Mesenchymal stem cell (in vitro differentiated cells and primary cell): ENCODE results near the gene LYG2.
"Not testable (repeated sequence)": the region's sequence is repeated elsewhere in the genome, so short reads cannot be mapped to it uniquely, and the experiment has no call there.

Source experiments
- DNase-seq: peaks from one replicate; pipeline ENCODE4 v3.0.0-alpha.2; 2013
- H2AFZ ChIP-seq: one replicate; pipeline ENCODE4 v1.6.1; 2013; ENCODE audit warnings: low read depth, mild to moderate bottlenecking, control low read depth, inconsistent platforms, low read length, moderate library complexity
- H2AK5ac ChIP-seq: 2 replicates; pipeline ENCODE4 v1.6.1; 2013; ENCODE audit warnings: low read length, moderate library complexity, mild to moderate bottlenecking, inconsistent platforms; ENCODE audit not compliant: severe bottlenecking
- H2BK120ac ChIP-seq: one replicate; pipeline ENCODE4 v1.6.1; 2013; ENCODE audit warnings: low read depth, mild to moderate bottlenecking, inconsistent platforms, low read length, moderate library complexity
- H2BK12ac ChIP-seq, 2 experiments: one replicate each; pipeline ENCODE4 v1.6.1; 2013; ENCODE audit warnings: inconsistent platforms in 2 of 2, low read length in 2 of 2, mild to moderate bottlenecking in 2 of 2, moderate library complexity in 2 of 2, control low read depth in 1 of 2
- H2BK15ac ChIP-seq: one replicate; pipeline ENCODE4 v1.6.1; 2013; ENCODE audit warnings: mild to moderate bottlenecking, low read depth, inconsistent platforms; ENCODE audit not compliant: poor library complexity, severe bottlenecking
- H2BK5ac ChIP-seq: 2 replicates; pipeline ENCODE4 v1.6.1; 2013; ENCODE audit warnings: low read depth, mild to moderate bottlenecking, low read length, control low read depth, inconsistent platforms; ENCODE audit not compliant: poor library complexity, severe bottlenecking
- H3K14ac ChIP-seq, 2 experiments: one replicate each; pipeline ENCODE4 v1.6.1; 2013; ENCODE audit warnings: inconsistent platforms in 2 of 2, low read length in 2 of 2, control low read depth in 1 of 2, mild to moderate bottlenecking in 1 of 2, moderate library complexity in 1 of 2
- H3K18ac ChIP-seq, 2 experiments: one replicate each; pipeline ENCODE4 v1.6.1; 2013; ENCODE audit warnings: inconsistent platforms in 2 of 2, low read length in 2 of 2, control low read depth in 1 of 2, low read depth in 1 of 2, mild to moderate bottlenecking in 1 of 2
- H3K23ac ChIP-seq, 2 experiments: one replicate each; pipeline ENCODE4 v1.6.1; 2013; ENCODE audit warnings: inconsistent platforms in 2 of 2, low read length in 2 of 2, mild to moderate bottlenecking in 2 of 2, moderate library complexity in 2 of 2, control low read depth in 1 of 2
- H3K27ac ChIP-seq: 2 replicates; pipeline ENCODE4 v1.5.1; 2013; ENCODE audit warnings: mild to moderate bottlenecking, moderate library complexity, low read length, control low read depth, inconsistent platforms; ENCODE audit not compliant: poor library complexity, severe bottlenecking
- H3K27me3 ChIP-seq, 2 experiments: 2 replicates each; pipeline versions ENCODE4 v1.6.1 to v1.7.0; 2013; ENCODE audit warnings: low read length in 2 of 2, mild to moderate bottlenecking in 2 of 2, moderate library complexity in 2 of 2, control low read depth in 1 of 2, inconsistent platforms in 1 of 2; ENCODE audit not compliant: control insufficient read depth in 1 of 2, insufficient read depth in 1 of 2
- H3K36me3 ChIP-seq, 2 experiments: 2 replicates each; pipeline versions ENCODE4 v1.6.1 to v1.7.0; 2013; ENCODE audit warnings: low read length in 2 of 2, control low read depth in 1 of 2, inconsistent platforms in 1 of 2, low read depth in 1 of 2, mild to moderate bottlenecking in 1 of 2; ENCODE audit not compliant: insufficient read depth in 2 of 2, control insufficient read depth in 1 of 2
- H3K4ac ChIP-seq, 2 experiments: one replicate each; pipeline ENCODE4 v1.6.1; 2013; ENCODE audit warnings: inconsistent platforms in 2 of 2, low read length in 2 of 2, mild to moderate bottlenecking in 2 of 2, moderate library complexity in 2 of 2, control low read depth in 1 of 2, low read depth in 1 of 2
- H3K4me1 ChIP-seq: 2 replicates; pipeline ENCODE4 v1.6.1; 2013; ENCODE audit warnings: low read depth, low read length, control low read depth; ENCODE audit not compliant: control insufficient read depth, insufficient read depth
- H3K4me2 ChIP-seq: 2 replicates; pipeline ENCODE4 v1.6.1; 2013; ENCODE audit warnings: low read length, mild to moderate bottlenecking, inconsistent platforms; ENCODE audit not compliant: poor library complexity, severe bottlenecking
- H3K4me3 ChIP-seq, 2 experiments: 2 replicates each; pipeline versions ENCODE4 v1.5.1 to v1.7.0; 2013; ENCODE audit warnings: low read length in 2 of 2, mild to moderate bottlenecking in 2 of 2, control low read depth in 1 of 2, low read depth in 1 of 2; ENCODE audit not compliant: insufficient read depth in 1 of 2
- H3K79me1 ChIP-seq: replicated peaks from 2 replicates; pipeline ENCODE4 v1.6.1; 2013; ENCODE audit warnings: mild to moderate bottlenecking, control low read depth, low read length, inconsistent platforms; ENCODE audit not compliant: poor library complexity, severe bottlenecking
- H3K9ac ChIP-seq: 2 replicates; pipeline ENCODE4 v1.7.0; 2013; ENCODE audit warnings: mild to moderate bottlenecking, low read length, moderate library complexity
- H3K9me3 ChIP-seq: 2 replicates; pipeline ENCODE4 v1.7.0; 2013; ENCODE audit warnings: mild to moderate bottlenecking, low read length; ENCODE audit not compliant: control insufficient read depth
- H4K8ac ChIP-seq: one replicate; pipeline ENCODE4 v1.6.1; 2013; ENCODE audit warnings: inconsistent platforms, mild to moderate bottlenecking, low read length, moderate library complexity
- H4K91ac ChIP-seq: one replicate; pipeline ENCODE4 v1.6.1; 2013; ENCODE audit warnings: mild to moderate bottlenecking, low read length, inconsistent platforms
- WGBS: methylation state at CpG from one replicate; pipeline ENCODE4 v1.1.7; 2013; ENCODE audit warnings: mixed read lengths; 5-methylcytosine and 5-hydroxymethylcytosine counted together

LYG2 gene

DNA sequence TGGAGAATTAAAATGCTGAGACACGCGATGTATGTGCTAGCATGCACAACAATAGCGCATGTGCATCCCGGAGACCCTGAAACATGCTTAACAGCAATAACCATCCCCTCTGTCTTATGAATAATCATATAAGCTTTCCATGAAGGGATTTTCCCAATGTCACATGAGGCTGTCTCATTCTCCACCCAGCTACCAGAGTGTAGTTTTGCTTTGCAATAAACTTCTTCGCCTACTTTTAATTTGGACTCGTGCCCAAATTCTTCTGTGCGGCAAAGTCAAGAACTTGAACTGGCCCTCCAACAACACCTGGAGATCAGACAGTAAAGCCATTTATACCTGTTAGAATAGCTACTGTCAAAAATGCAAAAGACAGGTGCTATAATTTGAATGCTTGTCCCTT is 30.1 kb upstream of the LYG2 start:
- no peak overlapping the region for H3K23ac ChIP-seq
- no peak overlapping the region for H2BK12ac ChIP-seq
- no peak overlapping the region for H3K4me3 ChIP-seq
- H4K8ac ChIP-seq = no peak overlapping the region
- H3K18ac ChIP-seq = no peak overlapping the region
- H3K9me3 ChIP-seq = no peaks in the 10 kb centered on the region
- H3K4me1 ChIP-seq = no peaks in the 10 kb centered on the region
- no peak overlapping the region for H3K27ac ChIP-seq
- H3K14ac ChIP-seq = no peak overlapping the region
- H3K36me3 ChIP-seq = peaks cover 0 to 10% of the 10 kb centered on the region in 2 experiments
- H3K4ac ChIP-seq = no peak overlapping the region
- no peak overlapping the region for H2BK5ac ChIP-seq
- H4K91ac ChIP-seq = no peak overlapping the region
- H3K79me1 ChIP-seq = no peaks in the 10 kb centered on the region
- H3K9ac ChIP-seq = no peak overlapping the region
- H3K4me2 ChIP-seq = no peak overlapping the region
- no peaks in the 10 kb centered on the region for H3K27me3 ChIP-seq
- WGBS = 96% methylated on average over 7 of the region's 7 CpGs
- no peak for DNase-seq
- no peak overlapping the region for H2BK15ac ChIP-seq
- H2BK120ac ChIP-seq = no peak overlapping the region
- H2AK5ac ChIP-seq = no peak overlapping the region
- H2AFZ ChIP-seq = no peak overlapping the region

DNA sequence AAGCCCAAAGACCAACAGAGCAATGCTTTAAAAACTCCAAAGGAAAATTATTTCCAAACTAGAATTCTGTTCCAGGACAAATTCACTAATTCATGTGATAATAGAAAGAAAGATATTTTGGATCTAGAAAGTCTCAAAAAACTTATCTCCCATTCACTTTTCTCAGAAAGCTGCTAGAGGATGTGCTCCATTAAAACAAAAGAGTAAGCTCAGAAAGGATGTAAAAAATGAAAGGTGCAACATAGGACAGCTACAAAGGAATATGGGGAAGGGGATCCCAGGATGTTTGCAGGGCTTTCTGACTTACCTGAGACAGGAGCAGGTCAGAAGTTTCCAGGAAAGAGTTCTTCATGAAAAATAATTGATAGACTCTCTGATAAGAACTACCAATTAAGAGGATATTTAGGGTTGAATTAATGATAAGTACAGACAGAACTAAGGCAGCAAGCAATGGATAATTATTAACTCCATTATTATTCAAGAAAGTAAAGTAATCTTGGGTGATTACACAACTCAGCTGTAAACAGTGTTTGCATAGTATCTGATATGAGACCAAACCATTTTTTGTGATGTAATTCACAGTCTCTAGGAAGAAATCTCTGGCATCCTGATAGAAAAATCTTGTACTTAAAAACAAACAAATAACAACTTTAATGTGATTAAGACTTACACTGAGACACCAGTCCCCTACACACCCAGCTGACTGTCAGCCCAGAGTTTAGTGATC is 24.7 kb upstream of the LYG2 start:
- Histone ChIP-seq H3K4me1 (peaks cover 4% of the 10 kb centered on the region), H3K18ac (no peak overlapping the region), H3K14ac (no peak overlapping the region), H3K4ac (no peak overlapping the region), H2AFZ (no peak overlapping the region), H2BK12ac (no peak overlapping the region), H3K9ac (no peak overlapping the region), H3K36me3 (peaks cover 0 to 10% of the 10 kb centered on the region in 2 experiments), H3K79me1 (no peaks in the 10 kb centered on the region), H3K4me2 (no peak overlapping the region), H4K91ac (no peak overlapping the region), H3K27me3 (no peaks in the 10 kb centered on the region), H2BK5ac (no peak overlapping the region), H3K27ac (peak overlapping the region; percentile 96), H2BK120ac (no peak overlapping the region), H4K8ac (no peak overlapping the region), H3K4me3 (no peak overlapping the region), H2BK15ac (no peak overlapping the region), H3K23ac (no peak overlapping the region), H3K9me3 (peaks cover 4% of the 10 kb centered on the region), H2AK5ac (no peak overlapping the region)
- no peak for DNase-seq

DNA sequence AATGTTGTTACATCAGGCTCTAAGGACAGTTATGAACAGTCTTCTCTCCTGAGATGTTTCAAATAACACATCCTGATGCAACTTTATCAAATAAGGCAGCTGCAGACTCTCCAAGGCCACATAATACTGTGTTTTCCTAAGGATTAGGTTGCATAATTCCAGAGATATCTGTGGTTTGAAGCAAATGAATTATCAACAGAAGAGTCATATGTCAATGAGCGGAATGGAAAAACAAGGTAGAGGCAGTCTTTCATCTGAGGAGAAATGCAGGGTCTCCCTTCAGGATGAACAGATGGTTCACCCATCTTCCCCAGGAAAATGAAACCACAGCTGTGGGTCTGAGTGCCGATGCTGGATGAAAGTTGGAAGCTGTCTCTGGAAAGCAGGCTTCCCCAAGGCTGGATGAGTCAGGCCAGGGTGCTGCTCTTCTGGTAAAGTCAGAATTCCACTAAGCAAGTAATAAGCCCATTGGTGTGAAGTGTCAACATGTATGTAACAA is 23.4 kb upstream of the LYG2 start:
- Histone ChIP-seq H2AK5ac (no peak overlapping the region), H3K9me3 (peaks cover 4% of the 10 kb centered on the region), H3K9ac (peak overlapping the region; percentile 37), H2BK12ac (no peak overlapping the region), H2BK120ac (no peak overlapping the region), H4K91ac (no peak overlapping the region), H2BK15ac (no peak overlapping the region), H3K4me3 (peak overlapping the region in 1 of 2 experiments; percentile 60), H3K18ac (no peak overlapping the region), H3K23ac (no peak overlapping the region), H2AFZ (no peak overlapping the region), H3K4ac (no peak overlapping the region), H3K14ac (no peak overlapping the region), H3K79me1 (no peaks in the 10 kb centered on the region), H2BK5ac (no peak overlapping the region), H3K27me3 (no peaks in the 10 kb centered on the region), H3K27ac (peak overlapping the region; percentile 96), H3K36me3 (no peaks in the 10 kb centered on the region), H4K8ac (no peak overlapping the region), H3K4me2 (no peak overlapping the region), H3K4me1 (peaks cover 4% of the 10 kb centered on the region)
- DNase-seq = peak; percentile 85
- WGBS = 64% methylated on average over 2 of the region's 2 CpGs

DNA sequence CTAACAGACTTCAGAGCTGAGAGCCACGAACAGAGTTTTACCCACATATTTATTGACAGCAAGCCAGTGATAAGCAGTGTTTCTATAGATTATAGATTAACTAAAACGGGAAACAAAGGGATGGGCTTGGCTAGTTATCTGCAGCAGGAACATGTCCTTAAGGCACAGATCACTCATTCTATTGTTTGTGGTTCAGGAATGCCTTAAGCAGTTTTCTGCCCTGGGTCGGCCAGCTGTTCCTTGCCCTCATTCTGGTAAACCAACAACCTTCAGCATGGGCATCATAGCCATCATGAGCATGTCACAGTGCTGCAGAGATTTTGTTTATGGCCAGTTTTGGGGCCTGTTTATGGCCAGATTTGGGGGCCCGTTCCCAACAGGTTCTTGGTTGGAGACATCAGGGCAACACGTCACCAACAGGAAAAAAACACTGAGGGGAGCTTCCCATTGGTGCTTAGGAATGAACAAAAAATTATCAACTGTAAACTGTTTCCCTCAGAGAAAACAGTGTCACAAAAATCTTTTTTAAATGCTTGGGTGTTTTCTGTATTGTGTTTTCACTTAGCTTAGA is 22.8 kb upstream of the LYG2 start:
- DNase-seq, H3K36me3 ChIP-seq, H4K91ac ChIP-seq, H3K27me3 ChIP-seq, H3K18ac ChIP-seq, H4K8ac ChIP-seq, H3K4me2 ChIP-seq, H2BK15ac ChIP-seq, H2BK12ac ChIP-seq, H3K79me1 ChIP-seq, H2BK120ac ChIP-seq, H3K14ac ChIP-seq, H3K4ac ChIP-seq, H3K23ac ChIP-seq, H3K9me3 ChIP-seq, H2AFZ ChIP-seq, H3K4me1 ChIP-seq: not testable (repeated sequence)
- H3K9ac ChIP-seq = peak overlapping the region; percentile 37
- peak overlapping the region; percentile 100 for H2AK5ac ChIP-seq
- H3K27ac ChIP-seq = peak overlapping the region; percentile 96
- WGBS = 92% methylated on average over 3 of the region's 5 CpGs
- H2BK5ac ChIP-seq = peak overlapping the region; percentile 92
- H3K4me3 ChIP-seq = peak overlapping the region in 1 of 2 experiments; percentile 60
